ENCODE results near the gene CLIC3.

The CLIC3 gene

GRCh38 chr9:136978865-136979544, 17.4 kb downstream of the CLIC3 start:
- DNase-seq, result no peak

GRCh38 chr9:136978073-136978864, 18.1 kb downstream of the CLIC3 start:
- DNase-seq, result peak; percentile 61 to 66

GRCh38 chr9:136977649-136978072, 18.7 kb downstream of the CLIC3 start:
- no peak for DNase-seq

- no peak for DNase-seq
Measured at GRCh38 chr9:136977223-136977622, 19.1 kb downstream of the CLIC3 start, which contains the start of gene PTGDS. Gene PTGDS (plus strand): TSS chr9:136977504. CDS start chr9:136977579, 75 bp downstream.

GRCh38 chr9:136975644-136976043, 20.7 kb downstream of the CLIC3 start:
- no peak for DNase-seq

GRCh38 chr9:136974817-136975535, 21.4 kb downstream of the CLIC3 start:
- no peak for DNase-seq

- no peak for DNase-seq
Measured at GRCh38 chr9:136973618-136974617, 22.4 kb downstream of the CLIC3 start.

GRCh38 chr9:136972743-136973142, 23.6 kb downstream of the CLIC3 start:
- DNase-seq, result no peak

GRCh38 chr9:136972335-136972734, 24.0 kb downstream of the CLIC3 start:
- DNase-seq, result no peak

- no peak for DNase-seq
Measured at GRCh38 chr9:136971746-136972145, 24.6 kb downstream of the CLIC3 start.

- DNase-seq, result no peak
Measured at GRCh38 chr9:136970361-136970760, 26.0 kb downstream of the CLIC3 start.

- DNase-seq, result no peak
Measured at GRCh38 chr9:136969774-136970173, 26.6 kb downstream of the CLIC3 start.

GRCh38 chr9:136969150-136969549, 27.2 kb downstream of the CLIC3 start:
- DNase-seq, result no peak

GRCh38 chr9:136968333-136969127, 27.8 kb downstream of the CLIC3 start:
- DNase-seq, result no peak

- no peak for DNase-seq
Measured at GRCh38 chr9:136965771-136966484, 30.4 kb downstream of the CLIC3 start.

GRCh38 chr9:136964833-136965422, 31.4 kb downstream of the CLIC3 start:
- DNase-seq, result no peak

- no peak for DNase-seq
Measured at GRCh38 chr9:136964171-136964689, 32.1 kb downstream of the CLIC3 start.

- no peak for DNase-seq
Measured at GRCh38 chr9:136963751-136964150, 32.6 kb downstream of the CLIC3 start.

GRCh38 chr9:136963341-136963740, 33.0 kb downstream of the CLIC3 start:
- DNase-seq, result no peak

- no peak for DNase-seq
Measured at GRCh38 chr9:136962701-136963248, 33.6 kb downstream of the CLIC3 start.

Measured in NCI-H1930 (cell line).